SK-N-SH treated with all-trans-retinoic acid at 6 μM for 48 hours (cell line): ENCODE data around the gene DCAF7.

ENCODE experiments used
- ATAC-seq: fragments of 200-7000 bp; cut with Tn5 transposase; 3 replicates; pipeline ENCODE4 v1.9.1; 2020; ENCODE audit warnings: mild to moderate bottlenecking, moderate library complexity
- ARNTL ChIP-seq: fragments of 450-650 bp; formaldehyde crosslinking; IDR thresholded peaks from 2 replicates; pipeline ENCODE4 v1.5.0; 2020; ENCODE audit warnings: low read depth, mild to moderate bottlenecking, moderate library complexity, borderline replicate concordance
- BACH2 ChIP-seq: fragments of 250-450 bp; sonication (Bioruptor Pico); IDR thresholded peaks from 2 replicates; pipeline ENCODE4 v1.9.0; 2021; ENCODE audit warnings: mild to moderate bottlenecking, borderline replicate concordance
- CREB5 ChIP-seq: fragments of 250-450 bp; sonication (Bioruptor Pico); IDR thresholded peaks from 2 replicates; pipeline ENCODE4 v1.5.1; 2020; ENCODE audit warnings: low read depth, mild to moderate bottlenecking, moderate library complexity
- CSDC2 ChIP-seq: fragments of 250-450 bp; sonication (Bioruptor Pico); IDR thresholded peaks from 2 replicates; pipeline ENCODE4 v1.5.0; 2020; ENCODE audit warnings: mild to moderate bottlenecking, moderate library complexity
- CSRNP3 ChIP-seq: fragments of 250-450 bp; sonication (Bioruptor Pico); IDR thresholded peaks from 2 replicates; pipeline ENCODE4 v1.5.1; 2021; ENCODE audit warnings: mild to moderate bottlenecking, moderate library complexity
- ESRRG ChIP-seq: fragments of 250-450 bp; sonication (Bioruptor Pico); IDR thresholded peaks from 2 replicates; pipeline ENCODE4 v1.6.1; 2021; ENCODE audit warnings: mild to moderate bottlenecking
- ISL1 ChIP-seq: fragments of 250-450 bp; sonication (Bioruptor Pico); IDR thresholded peaks from 2 replicates; pipeline ENCODE4 v2.1.2; 2022; ENCODE audit warnings: mild to moderate bottlenecking, moderate library complexity
- OSR1 ChIP-seq: fragments of 250-450 bp; sonication (Bioruptor Pico); IDR thresholded peaks from 2 replicates; pipeline ENCODE4 v1.8.0; 2022; ENCODE audit warnings: moderate library complexity, mild to moderate bottlenecking, inconsistent platforms
- POU6F1 ChIP-seq: fragments of 250-450 bp; sonication (Bioruptor Pico); IDR thresholded peaks from 2 replicates; pipeline ENCODE4 v1.8.0; 2021; ENCODE audit warnings: low read depth, mild to moderate bottlenecking, moderate library complexity, borderline replicate concordance
- PPARA ChIP-seq: fragments of 250-450 bp; sonication (Bioruptor Pico); IDR thresholded peaks from 2 replicates; pipeline ENCODE4 v1.5.0; 2020; ENCODE audit warnings: mild to moderate bottlenecking, borderline replicate concordance
- RARB ChIP-seq: fragments of 250-450 bp; sonication (Bioruptor Pico); IDR thresholded peaks from 2 replicates; pipeline ENCODE4 v1.8.0; 2021; ENCODE audit warnings: mild to moderate bottlenecking, moderate library complexity
- SNAI2 ChIP-seq: fragments of 250-450 bp; sonication (Bioruptor Pico); IDR thresholded peaks from 2 replicates; pipeline ENCODE4 v1.5.0; 2020; ENCODE audit warnings: mild to moderate bottlenecking, moderate library complexity
- TCF4 ChIP-seq: fragments of 250-450 bp; sonication (Bioruptor Pico); IDR thresholded peaks from 2 replicates; pipeline ENCODE4 v1.8.0; 2021; ENCODE audit warnings: mild to moderate bottlenecking, moderate library complexity, borderline replicate concordance
- TOX ChIP-seq: fragments of 250-450 bp; sonication (Bioruptor Pico); IDR thresholded peaks from 2 replicates; pipeline ENCODE4 v1.8.0; 2021; ENCODE audit warnings: mild to moderate bottlenecking, moderate library complexity, borderline replicate concordance
- ZC3H10 ChIP-seq: fragments of 250-450 bp; sonication (Bioruptor Pico); IDR thresholded peaks from 2 replicates; pipeline ENCODE4 v1.5.1; 2021; ENCODE audit warnings: mild to moderate bottlenecking, moderate library complexity
- ZFP3 ChIP-seq: fragments of 250-450 bp; sonication (Bioruptor Pico); IDR thresholded peaks from 2 replicates; pipeline ENCODE4 v1.5.0; 2020; ENCODE audit warnings: mild to moderate bottlenecking, moderate library complexity
- ZFP30 ChIP-seq: fragments of 450-650 bp; formaldehyde crosslinking; IDR thresholded peaks from 2 replicates; pipeline ENCODE4 v1.5.0; 2022; ENCODE audit warnings: mild to moderate bottlenecking, moderate library complexity
- ZNF565 ChIP-seq: fragments of 450-650 bp; formaldehyde crosslinking; conservative IDR thresholded peaks from 2 replicates; pipeline ENCODE4 v1.5.0; 2020; ENCODE audit warnings: low read depth, mild to moderate bottlenecking, moderate library complexity
- ZNF70 ChIP-seq: fragments of 450-650 bp; formaldehyde crosslinking; IDR thresholded peaks from 2 replicates; pipeline ENCODE4 v1.5.0; 2020; ENCODE audit warnings: mild to moderate bottlenecking, moderate library complexity
- ZNF8 ChIP-seq: fragments of 450-650 bp; formaldehyde crosslinking; IDR thresholded peaks from 2 replicates; pipeline ENCODE4 v1.5.0; 2020; ENCODE audit warnings: mild to moderate bottlenecking, moderate library complexity
- TF ChIP-seq, protein P1 (sequence below): fragments of 250-450 bp; sonication (Bioruptor Pico); IDR thresholded peaks from 2 replicates; pipeline ENCODE4 v1.5.0; 2020; ENCODE audit warnings: mild to moderate bottlenecking, moderate library complexity

Gene DCAF7

GRCh38 chr17:63626551-63627180, 76.4 kb downstream of the DCAF7 start (continued):
- no peak for TF ChIP-seq POU6F1

GRCh38 chr17:63629627-63630026, 79.3 kb downstream of the DCAF7 start:
- TF ChIP-seq ESRRG (CRISPR knock-in tag) (no peak), BACH2 (CRISPR knock-in tag) (no peak), POU6F1 (no peak), ZC3H10 (CRISPR knock-in tag) (no peak), ZNF8 (CRISPR knock-in tag) (no peak), ARNTL (CRISPR knock-in tag) (no peak), OSR1 (CRISPR knock-in tag) (no peak), ISL1 (no peak), ZFP30 (CRISPR knock-in tag) (no peak), TOX (CRISPR knock-in tag) (no peak), CSDC2 (CRISPR knock-in tag) (no peak), SNAI2 (no peak), TCF4 (CRISPR knock-in tag) (no peak), PPARA (CRISPR knock-in tag) (no peak), RARB (CRISPR knock-in tag) (no peak), ZNF565 (CRISPR knock-in tag) (no peak)
- TF ChIP-seq, protein P1, sequence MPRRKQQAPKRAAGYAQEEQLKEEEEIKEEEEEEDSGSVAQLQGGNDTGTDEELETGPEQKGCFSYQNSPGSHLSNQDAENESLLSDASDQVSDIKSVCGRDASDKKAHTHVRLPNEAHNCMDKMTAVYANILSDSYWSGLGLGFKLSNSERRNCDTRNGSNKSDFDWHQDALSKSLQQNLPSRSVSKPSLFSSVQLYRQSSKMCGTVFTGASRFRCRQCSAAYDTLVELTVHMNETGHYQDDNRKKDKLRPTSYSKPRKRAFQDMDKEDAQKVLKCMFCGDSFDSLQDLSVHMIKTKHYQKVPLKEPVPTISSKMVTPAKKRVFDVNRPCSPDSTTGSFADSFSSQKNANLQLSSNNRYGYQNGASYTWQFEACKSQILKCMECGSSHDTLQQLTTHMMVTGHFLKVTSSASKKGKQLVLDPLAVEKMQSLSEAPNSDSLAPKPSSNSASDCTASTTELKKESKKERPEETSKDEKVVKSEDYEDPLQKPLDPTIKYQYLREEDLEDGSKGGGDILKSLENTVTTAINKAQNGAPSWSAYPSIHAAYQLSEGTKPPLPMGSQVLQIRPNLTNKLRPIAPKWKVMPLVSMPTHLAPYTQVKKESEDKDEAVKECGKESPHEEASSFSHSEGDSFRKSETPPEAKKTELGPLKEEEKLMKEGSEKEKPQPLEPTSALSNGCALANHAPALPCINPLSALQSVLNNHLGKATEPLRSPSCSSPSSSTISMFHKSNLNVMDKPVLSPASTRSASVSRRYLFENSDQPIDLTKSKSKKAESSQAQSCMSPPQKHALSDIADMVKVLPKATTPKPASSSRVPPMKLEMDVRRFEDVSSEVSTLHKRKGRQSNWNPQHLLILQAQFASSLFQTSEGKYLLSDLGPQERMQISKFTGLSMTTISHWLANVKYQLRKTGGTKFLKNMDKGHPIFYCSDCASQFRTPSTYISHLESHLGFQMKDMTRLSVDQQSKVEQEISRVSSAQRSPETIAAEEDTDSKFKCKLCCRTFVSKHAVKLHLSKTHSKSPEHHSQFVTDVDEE (CRISPR knock-in tag): no peak
- no peak for ATAC-seq

DNA sequence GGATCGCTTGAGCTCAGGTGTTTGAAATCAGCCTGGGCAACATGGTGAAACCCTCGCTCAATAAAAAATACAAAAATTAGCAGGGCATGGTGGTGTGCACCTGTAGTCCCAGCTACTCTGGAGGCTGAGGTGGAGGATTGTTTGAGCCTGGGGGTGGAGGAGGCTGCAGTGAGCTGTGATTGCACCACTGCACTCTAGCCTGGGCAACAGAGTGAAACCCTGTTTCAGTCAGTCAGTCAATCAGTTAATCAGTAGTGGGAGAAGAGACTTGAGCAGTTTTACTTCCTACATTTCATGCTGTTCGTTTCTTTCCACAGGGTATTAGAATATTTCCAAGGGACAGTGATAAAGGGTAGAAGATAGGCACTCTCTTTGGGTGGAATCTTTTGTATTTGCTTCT, 80.8 kb downstream of the DCAF7 start:
- TF ChIP-seq ZNF8 (CRISPR knock-in tag): no peak
- no peak for TF ChIP-seq POU6F1
- no peak for TF ChIP-seq ZNF70 (CRISPR knock-in tag)
- TF ChIP-seq, protein P1 (CRISPR knock-in tag): no peak
- TF ChIP-seq ISL1: no peak
- TF ChIP-seq ZFP30 (CRISPR knock-in tag): no peak
- no peak for TF ChIP-seq TOX (CRISPR knock-in tag)
- TF ChIP-seq ZFP3 (CRISPR knock-in tag): no peak
- no peak for TF ChIP-seq SNAI2
- no peak for TF ChIP-seq CSRNP3 (CRISPR knock-in tag)
- no peak for TF ChIP-seq CREB5
- TF ChIP-seq PPARA (CRISPR knock-in tag): no peak
- no peak for TF ChIP-seq ZC3H10 (CRISPR knock-in tag)
- no peak for TF ChIP-seq TCF4 (CRISPR knock-in tag)
- TF ChIP-seq RARB (CRISPR knock-in tag): no peak
- no peak for TF ChIP-seq ESRRG (CRISPR knock-in tag)
- no peak for TF ChIP-seq ARNTL (CRISPR knock-in tag)
- TF ChIP-seq OSR1 (CRISPR knock-in tag): no peak
- ATAC-seq: no peak
